Measurements from ENCODE around the gene FMN2.

FMN2 gene

GRCh38 chr1:240332672-240333071 is 241.0 kb downstream of the FMN2 start:
- H3K4me1 ChIP-seq (ENCODE audit: control insufficient read depth, insufficient read depth, low read length) = peaks cover 4% of the 10 kb centered on the region; the same call in 1 of the 2 replicates
- H3K27ac ChIP-seq (ENCODE audit: extremely low read depth, low read depth, low read length) = no peak overlapping the region
- H3K9me3 ChIP-seq (ENCODE audit: control insufficient read depth, insufficient read depth, low read depth, low read length) = no peaks in the 10 kb centered on the region
- no peak overlapping the region for H3K4me3 ChIP-seq (ENCODE audit: low read depth, low read length)
- H3K36me3 ChIP-seq (ENCODE audit: control insufficient read depth in 2 of 2, insufficient read depth in 1 of 2, low read length in 2 of 2) = peaks cover 0 to 3% of the 10 kb centered on the region in 2 experiments; a peak in 1 of 3 replicates
- POLR2A ChIA-PET = no interaction called here
- CTCF ChIA-PET = interaction anchor here (0.6 to 1.1 kb wide), 4 partner anchors 113 to 329 kb away, joined by 3 to 5 read pairs (median 4); no protein-coding TSS in a partner anchor
- TF ChIP-seq ZNF426 (tag by site-specific recombination; IDR thresholded peaks at IDR 0.05) = no peak

DNA sequence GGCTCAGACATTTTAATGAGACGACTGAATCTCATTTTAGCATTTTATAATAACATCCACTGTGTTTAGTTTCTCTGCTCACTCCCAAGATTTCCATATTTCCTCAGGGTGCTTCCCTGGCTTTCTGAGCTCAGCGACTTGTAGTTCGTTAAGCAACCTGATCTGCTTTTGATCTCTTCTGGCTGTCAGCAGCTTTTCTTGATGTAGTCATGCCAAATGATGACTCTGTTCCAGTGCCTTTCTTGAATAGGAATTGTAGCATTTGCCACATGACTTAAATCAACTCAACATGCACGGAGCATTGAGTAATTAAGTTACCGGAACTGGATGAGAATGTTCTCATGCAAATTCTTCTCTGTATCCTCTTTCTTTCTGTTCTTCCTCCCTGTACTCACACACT is 246.1 kb downstream of the FMN2 start:
- ChIA-PET CTCF (no interaction called here), POLR2A (no interaction called here)
- peaks cover 18% of the 10 kb centered on the region for H3K4me1 ChIP-seq (ENCODE audit: control insufficient read depth, insufficient read depth, low read length)
- no peak overlapping the region for H3K27ac ChIP-seq (ENCODE audit: extremely low read depth, low read depth, low read length)
- H3K36me3 ChIP-seq (ENCODE audit: control insufficient read depth in 2 of 2, insufficient read depth in 1 of 2, low read length in 2 of 2) = no peaks in the 10 kb centered on the region
- H3K9me3 ChIP-seq (ENCODE audit: control insufficient read depth, insufficient read depth, low read depth, low read length) = no peaks in the 10 kb centered on the region
- H3K4me3 ChIP-seq (ENCODE audit: low read depth, low read length) = no peak overlapping the region
- no peak for TF ChIP-seq ZNF202 (tag by site-specific recombination; IDR thresholded peaks at IDR 0.05; ENCODE audit: borderline replicate concordance)
- TF ChIP-seq ZNF155 (tag by site-specific recombination; IDR thresholded peaks at IDR 0.05) = no peak
- TF ChIP-seq SP2 (tag by site-specific recombination; IDR thresholded peaks at IDR 0.05) = no peak
- TF ChIP-seq ZNF585B (tag by site-specific recombination; IDR thresholded peaks at IDR 0.05) = no peak
- no peak for TF ChIP-seq ZIC2 (tag by site-specific recombination; IDR thresholded peaks at IDR 0.05)
- no peak for TF ChIP-seq ZNF558 (tag by site-specific recombination; IDR thresholded peaks at IDR 0.05)
- no peak for TF ChIP-seq ZFP41 (tag by site-specific recombination; IDR thresholded peaks at IDR 0.05; ENCODE audit: borderline replicate concordance)
- no peak for TF ChIP-seq RBAK (tag by site-specific recombination; IDR thresholded peaks at IDR 0.05)
- TF ChIP-seq ZBTB44 (tag by site-specific recombination; IDR thresholded peaks at IDR 0.05) = peak; percentile 20; the same call in 1 of the 2 replicates
- peak; percentile 63; the same call in 1 of the 2 replicates for TF ChIP-seq TCF7L2 (IDR thresholded peaks at IDR 0.05; ENCODE audit: borderline replicate concordance, low read depth, low read length)
- no peak for TF ChIP-seq ZSCAN16 (tag by site-specific recombination; IDR thresholded peaks at IDR 0.05)
- TF ChIP-seq ZNF2 (tag by site-specific recombination; IDR thresholded peaks at IDR 0.05) = 0 out of 2 replicates have a peak, but pooled peaks have one; percentile 33
- TF ChIP-seq ZNF335 (tag by site-specific recombination; conservative IDR thresholded peaks at IDR 0.05) = no peak
- TF ChIP-seq ZNF138 (tag by site-specific recombination; IDR thresholded peaks at IDR 0.05; ENCODE audit: borderline replicate concordance) = no peak
- TF ChIP-seq ZNF114 (tag by site-specific recombination; IDR thresholded peaks at IDR 0.05) = no peak
- TF ChIP-seq, protein P1, sequence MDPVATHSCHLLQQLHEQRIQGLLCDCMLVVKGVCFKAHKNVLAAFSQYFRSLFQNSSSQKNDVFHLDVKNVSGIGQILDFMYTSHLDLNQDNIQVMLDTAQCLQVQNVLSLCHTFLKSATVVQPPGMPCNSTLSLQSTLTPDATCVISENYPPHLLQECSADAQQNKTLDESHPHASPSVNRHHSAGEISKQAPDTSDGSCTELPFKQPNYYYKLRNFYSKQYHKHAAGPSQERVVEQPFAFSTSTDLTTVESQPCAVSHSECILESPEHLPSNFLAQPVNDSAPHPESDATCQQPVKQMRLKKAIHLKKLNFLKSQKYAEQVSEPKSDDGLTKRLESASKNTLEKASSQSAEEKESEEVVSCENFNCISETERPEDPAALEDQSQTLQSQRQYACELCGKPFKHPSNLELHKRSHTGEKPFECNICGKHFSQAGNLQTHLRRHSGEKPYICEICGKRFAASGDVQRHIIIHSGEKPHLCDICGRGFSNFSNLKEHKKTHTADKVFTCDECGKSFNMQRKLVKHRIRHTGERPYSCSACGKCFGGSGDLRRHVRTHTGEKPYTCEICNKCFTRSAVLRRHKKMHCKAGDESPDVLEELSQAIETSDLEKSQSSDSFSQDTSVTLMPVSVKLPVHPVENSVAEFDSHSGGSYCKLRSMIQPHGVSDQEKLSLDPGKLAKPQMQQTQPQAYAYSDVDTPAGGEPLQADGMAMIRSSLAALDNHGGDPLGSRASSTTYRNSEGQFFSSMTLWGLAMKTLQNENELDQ (tag by site-specific recombination; IDR thresholded peaks at IDR 0.05; ENCODE audit: low read depth) = no peak
- no peak for TF ChIP-seq ZNF239 (tag by site-specific recombination; IDR thresholded peaks at IDR 0.05)
- TF ChIP-seq, protein P2, sequence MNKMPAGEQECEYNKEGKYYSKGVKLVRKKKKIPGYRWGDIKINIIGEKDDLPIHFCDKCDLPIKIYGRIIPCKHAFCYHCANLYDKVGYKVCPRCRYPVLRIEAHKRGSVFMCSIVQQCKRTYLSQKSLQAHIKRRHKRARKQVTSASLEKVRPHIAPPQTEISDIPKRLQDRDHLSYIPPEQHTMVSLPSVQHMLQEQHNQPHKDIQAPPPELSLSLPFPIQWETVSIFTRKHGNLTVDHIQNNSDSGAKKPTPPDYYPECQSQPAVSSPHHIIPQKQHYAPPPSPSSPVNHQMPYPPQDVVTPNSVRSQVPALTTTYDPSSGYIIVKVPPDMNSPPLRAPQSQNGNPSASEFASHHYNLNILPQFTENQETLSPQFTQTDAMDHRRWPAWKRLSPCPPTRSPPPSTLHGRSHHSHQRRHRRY (tag by site-specific recombination; IDR thresholded peaks at IDR 0.05) = no peak
- TF ChIP-seq ZNF37A (tag by site-specific recombination; IDR thresholded peaks at IDR 0.05) = no peak
- no peak for TF ChIP-seq ZNF521 (tag by site-specific recombination; IDR thresholded peaks at IDR 0.05)
- TF ChIP-seq ZNF350 (tag by site-specific recombination; IDR thresholded peaks at IDR 0.05) = no peak
- no peak for TF ChIP-seq ZBTB7A (tag by site-specific recombination; IDR thresholded peaks at IDR 0.05; ENCODE audit: low read depth)
- no peak for TF ChIP-seq ZNF747 (tag by site-specific recombination; IDR thresholded peaks at IDR 0.05)
- 0 out of 2 replicates have a peak, but pooled peaks have one; percentile 12 for TF ChIP-seq ZSCAN30 (tag by site-specific recombination; IDR thresholded peaks at IDR 0.05)
- TF ChIP-seq ZNF629 (tag by site-specific recombination; IDR thresholded peaks at IDR 0.05) = peak; percentile 60
- TF ChIP-seq ZNF18 (tag by site-specific recombination; IDR thresholded peaks at IDR 0.05) = no peak
- peak; percentile 45 for TF ChIP-seq ZNF366 (tag by site-specific recombination; conservative IDR thresholded peaks at IDR 0.05)
- no peak for TF ChIP-seq ZNF621 (tag by site-specific recombination; IDR thresholded peaks at IDR 0.05)
- TF ChIP-seq, protein P3, sequence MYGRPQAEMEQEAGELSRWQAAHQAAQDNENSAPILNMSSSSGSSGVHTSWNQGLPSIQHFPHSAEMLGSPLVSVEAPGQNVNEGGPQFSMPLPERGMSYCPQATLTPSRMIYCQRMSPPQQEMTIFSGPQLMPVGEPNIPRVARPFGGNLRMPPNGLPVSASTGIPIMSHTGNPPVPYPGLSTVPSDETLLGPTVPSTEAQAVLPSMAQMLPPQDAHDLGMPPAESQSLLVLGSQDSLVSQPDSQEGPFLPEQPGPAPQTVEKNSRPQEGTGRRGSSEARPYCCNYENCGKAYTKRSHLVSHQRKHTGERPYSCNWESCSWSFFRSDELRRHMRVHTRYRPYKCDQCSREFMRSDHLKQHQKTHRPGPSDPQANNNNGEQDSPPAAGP (tag by site-specific recombination; IDR thresholded peaks at IDR 0.05) = no peak
